ENCODE measurements around the gene SULT4A1. TPM values are rescaled to one million over a fixed set of nuclear protein-coding genes. Genes with fewer than 3 reads are reported as not detected.

SULT4A1 gene
- total RNA-seq, 1 experiment from 2014 or later, result 12.6 TPM

DNA sequence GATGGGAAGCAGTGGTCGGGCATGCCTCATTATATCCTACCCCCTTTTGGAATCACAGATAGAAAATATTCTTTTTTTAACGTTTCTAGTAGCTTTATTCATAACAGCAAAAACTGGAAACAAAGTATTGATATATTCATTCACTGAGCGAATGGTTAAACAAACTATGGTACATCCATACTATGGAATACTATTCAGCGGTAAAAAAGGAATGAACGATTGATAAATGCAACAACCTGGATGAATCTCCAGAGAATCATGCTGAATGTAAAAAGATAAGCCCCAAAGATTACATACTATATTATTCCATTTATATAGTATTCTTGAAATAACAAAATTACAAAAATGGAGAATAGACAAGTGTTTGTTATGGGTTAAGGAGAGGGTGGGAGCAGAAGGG, 7.5 kb upstream of the SULT4A1 start:
- ATAC-seq (no peak), DNase-seq (ENCODE audit: low spot score) (no peak)
- H3K4me1 Mint-ChIP-seq, result peaks cover 18% of the 10 kb centered on the region
- ChIA-PET POLR2A (no interaction called here), CTCF (interaction anchor here (3.2 kb wide), 1 partner anchor 14 kb away, joined by 97 read pairs; no protein-coding TSS in a partner anchor)
- peaks cover 34% of the 10 kb centered on the region for H3K36me3 Mint-ChIP-seq
- H3K27me3 Mint-ChIP-seq (ENCODE audit: low read depth), result peaks cover under 1% of the 10 kb centered on the region
- peaks cover 49% of the 10 kb centered on the region for H3K9me3 Mint-ChIP-seq
- TF ChIP-seq, protein P1, sequence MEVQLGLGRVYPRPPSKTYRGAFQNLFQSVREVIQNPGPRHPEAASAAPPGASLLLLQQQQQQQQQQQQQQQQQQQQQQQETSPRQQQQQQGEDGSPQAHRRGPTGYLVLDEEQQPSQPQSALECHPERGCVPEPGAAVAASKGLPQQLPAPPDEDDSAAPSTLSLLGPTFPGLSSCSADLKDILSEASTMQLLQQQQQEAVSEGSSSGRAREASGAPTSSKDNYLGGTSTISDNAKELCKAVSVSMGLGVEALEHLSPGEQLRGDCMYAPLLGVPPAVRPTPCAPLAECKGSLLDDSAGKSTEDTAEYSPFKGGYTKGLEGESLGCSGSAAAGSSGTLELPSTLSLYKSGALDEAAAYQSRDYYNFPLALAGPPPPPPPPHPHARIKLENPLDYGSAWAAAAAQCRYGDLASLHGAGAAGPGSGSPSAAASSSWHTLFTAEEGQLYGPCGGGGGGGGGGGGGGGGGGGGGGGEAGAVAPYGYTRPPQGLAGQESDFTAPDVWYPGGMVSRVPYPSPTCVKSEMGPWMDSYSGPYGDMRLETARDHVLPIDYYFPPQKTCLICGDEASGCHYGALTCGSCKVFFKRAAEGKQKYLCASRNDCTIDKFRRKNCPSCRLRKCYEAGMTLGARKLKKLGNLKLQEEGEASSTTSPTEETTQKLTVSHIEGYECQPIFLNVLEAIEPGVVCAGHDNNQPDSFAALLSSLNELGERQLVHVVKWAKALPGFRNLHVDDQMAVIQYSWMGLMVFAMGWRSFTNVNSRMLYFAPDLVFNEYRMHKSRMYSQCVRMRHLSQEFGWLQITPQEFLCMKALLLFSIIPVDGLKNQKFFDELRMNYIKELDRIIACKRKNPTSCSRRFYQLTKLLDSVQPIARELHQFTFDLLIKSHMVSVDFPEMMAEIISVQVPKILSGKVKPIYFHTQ (CRISPR knock-in tag; IDR thresholded peaks at IDR 0.05), result no peak
- TF ChIP-seq, protein P2, sequence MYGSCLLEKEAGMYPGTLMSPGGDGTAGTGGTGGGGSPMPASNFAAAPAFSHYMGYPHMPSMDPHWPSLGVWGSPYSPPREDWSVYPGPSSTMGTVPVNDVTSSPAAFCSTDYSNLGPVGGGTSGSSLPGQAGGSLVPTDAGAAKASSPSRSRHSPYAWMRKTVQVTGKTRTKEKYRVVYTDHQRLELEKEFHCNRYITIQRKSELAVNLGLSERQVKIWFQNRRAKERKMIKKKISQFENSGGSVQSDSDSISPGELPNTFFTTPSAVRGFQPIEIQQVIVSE (CRISPR knock-in tag; IDR thresholded peaks at IDR 0.05; ENCODE audit: borderline replicate concordance), result no peak
- TF ChIP-seq, protein P3, sequence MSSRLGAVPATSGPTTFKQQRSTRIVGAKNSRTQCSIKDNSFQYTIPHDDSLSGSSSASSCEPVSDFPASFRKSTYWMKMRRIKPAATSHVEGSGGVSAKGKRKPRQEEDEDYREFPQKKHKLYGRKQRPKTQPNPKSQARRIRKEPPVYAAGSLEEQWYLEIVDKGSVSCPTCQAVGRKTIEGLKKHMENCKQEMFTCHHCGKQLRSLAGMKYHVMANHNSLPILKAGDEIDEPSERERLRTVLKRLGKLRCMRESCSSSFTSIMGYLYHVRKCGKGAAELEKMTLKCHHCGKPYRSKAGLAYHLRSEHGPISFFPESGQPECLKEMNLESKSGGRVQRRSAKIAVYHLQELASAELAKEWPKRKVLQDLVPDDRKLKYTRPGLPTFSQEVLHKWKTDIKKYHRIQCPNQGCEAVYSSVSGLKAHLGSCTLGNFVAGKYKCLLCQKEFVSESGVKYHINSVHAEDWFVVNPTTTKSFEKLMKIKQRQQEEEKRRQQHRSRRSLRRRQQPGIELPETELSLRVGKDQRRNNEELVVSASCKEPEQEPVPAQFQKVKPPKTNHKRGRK (CRISPR knock-in tag; IDR thresholded peaks at IDR 0.05; ENCODE audit: borderline replicate concordance), result no peak
- TF ChIP-seq, protein P4, sequence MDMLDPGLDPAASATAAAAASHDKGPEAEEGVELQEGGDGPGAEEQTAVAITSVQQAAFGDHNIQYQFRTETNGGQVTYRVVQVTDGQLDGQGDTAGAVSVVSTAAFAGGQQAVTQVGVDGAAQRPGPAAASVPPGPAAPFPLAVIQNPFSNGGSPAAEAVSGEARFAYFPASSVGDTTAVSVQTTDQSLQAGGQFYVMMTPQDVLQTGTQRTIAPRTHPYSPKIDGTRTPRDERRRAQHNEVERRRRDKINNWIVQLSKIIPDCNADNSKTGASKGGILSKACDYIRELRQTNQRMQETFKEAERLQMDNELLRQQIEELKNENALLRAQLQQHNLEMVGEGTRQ (CRISPR knock-in tag; IDR thresholded peaks at IDR 0.05), result no peak
- no peak for TF ChIP-seq NR1H2 (CRISPR knock-in tag; IDR thresholded peaks at IDR 0.05)
- TF ChIP-seq MYBL2 (CRISPR knock-in tag; IDR thresholded peaks at IDR 0.05), result no peak
- no peak for TF ChIP-seq FOXP1 (CRISPR knock-in tag; IDR thresholded peaks at IDR 0.05; ENCODE audit: borderline replicate concordance)
- no peak for TF ChIP-seq SOX15 (CRISPR knock-in tag; IDR thresholded peaks at IDR 0.05)
- no peak for TF ChIP-seq ZNF423 (CRISPR knock-in tag; IDR thresholded peaks at IDR 0.05)
- TF ChIP-seq, protein P5, sequence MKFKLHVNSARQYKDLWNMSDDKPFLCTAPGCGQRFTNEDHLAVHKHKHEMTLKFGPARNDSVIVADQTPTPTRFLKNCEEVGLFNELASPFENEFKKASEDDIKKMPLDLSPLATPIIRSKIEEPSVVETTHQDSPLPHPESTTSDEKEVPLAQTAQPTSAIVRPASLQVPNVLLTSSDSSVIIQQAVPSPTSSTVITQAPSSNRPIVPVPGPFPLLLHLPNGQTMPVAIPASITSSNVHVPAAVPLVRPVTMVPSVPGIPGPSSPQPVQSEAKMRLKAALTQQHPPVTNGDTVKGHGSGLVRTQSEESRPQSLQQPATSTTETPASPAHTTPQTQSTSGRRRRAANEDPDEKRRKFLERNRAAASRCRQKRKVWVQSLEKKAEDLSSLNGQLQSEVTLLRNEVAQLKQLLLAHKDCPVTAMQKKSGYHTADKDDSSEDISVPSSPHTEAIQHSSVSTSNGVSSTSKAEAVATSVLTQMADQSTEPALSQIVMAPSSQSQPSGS (CRISPR knock-in tag; IDR thresholded peaks at IDR 0.05; ENCODE audit: borderline replicate concordance, low read depth), result no peak
- TF ChIP-seq, protein P6, sequence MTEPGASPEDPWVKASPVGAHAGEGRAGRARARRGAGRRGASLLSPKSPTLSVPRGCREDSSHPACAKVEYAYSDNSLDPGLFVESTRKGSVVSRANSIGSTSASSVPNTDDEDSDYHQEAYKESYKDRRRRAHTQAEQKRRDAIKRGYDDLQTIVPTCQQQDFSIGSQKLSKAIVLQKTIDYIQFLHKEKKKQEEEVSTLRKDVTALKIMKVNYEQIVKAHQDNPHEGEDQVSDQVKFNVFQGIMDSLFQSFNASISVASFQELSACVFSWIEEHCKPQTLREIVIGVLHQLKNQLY (CRISPR knock-in tag; IDR thresholded peaks at IDR 0.05), result no peak
- TF ChIP-seq, protein P7, sequence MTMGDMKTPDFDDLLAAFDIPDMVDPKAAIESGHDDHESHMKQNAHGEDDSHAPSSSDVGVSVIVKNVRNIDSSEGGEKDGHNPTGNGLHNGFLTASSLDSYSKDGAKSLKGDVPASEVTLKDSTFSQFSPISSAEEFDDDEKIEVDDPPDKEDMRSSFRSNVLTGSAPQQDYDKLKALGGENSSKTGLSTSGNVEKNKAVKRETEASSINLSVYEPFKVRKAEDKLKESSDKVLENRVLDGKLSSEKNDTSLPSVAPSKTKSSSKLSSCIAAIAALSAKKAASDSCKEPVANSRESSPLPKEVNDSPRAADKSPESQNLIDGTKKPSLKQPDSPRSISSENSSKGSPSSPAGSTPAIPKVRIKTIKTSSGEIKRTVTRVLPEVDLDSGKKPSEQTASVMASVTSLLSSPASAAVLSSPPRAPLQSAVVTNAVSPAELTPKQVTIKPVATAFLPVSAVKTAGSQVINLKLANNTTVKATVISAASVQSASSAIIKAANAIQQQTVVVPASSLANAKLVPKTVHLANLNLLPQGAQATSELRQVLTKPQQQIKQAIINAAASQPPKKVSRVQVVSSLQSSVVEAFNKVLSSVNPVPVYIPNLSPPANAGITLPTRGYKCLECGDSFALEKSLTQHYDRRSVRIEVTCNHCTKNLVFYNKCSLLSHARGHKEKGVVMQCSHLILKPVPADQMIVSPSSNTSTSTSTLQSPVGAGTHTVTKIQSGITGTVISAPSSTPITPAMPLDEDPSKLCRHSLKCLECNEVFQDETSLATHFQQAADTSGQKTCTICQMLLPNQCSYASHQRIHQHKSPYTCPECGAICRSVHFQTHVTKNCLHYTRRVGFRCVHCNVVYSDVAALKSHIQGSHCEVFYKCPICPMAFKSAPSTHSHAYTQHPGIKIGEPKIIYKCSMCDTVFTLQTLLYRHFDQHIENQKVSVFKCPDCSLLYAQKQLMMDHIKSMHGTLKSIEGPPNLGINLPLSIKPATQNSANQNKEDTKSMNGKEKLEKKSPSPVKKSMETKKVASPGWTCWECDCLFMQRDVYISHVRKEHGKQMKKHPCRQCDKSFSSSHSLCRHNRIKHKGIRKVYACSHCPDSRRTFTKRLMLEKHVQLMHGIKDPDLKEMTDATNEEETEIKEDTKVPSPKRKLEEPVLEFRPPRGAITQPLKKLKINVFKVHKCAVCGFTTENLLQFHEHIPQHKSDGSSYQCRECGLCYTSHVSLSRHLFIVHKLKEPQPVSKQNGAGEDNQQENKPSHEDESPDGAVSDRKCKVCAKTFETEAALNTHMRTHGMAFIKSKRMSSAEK (CRISPR knock-in tag; IDR thresholded peaks at IDR 0.05; ENCODE audit: borderline replicate concordance), result no peak
- no peak for TF ChIP-seq OVOL2 (CRISPR knock-in tag; IDR thresholded peaks at IDR 0.05; ENCODE audit: borderline replicate concordance)
- no peak for TF ChIP-seq TEAD4 (CRISPR knock-in tag; IDR thresholded peaks at IDR 0.05)
- TF ChIP-seq, protein P8, sequence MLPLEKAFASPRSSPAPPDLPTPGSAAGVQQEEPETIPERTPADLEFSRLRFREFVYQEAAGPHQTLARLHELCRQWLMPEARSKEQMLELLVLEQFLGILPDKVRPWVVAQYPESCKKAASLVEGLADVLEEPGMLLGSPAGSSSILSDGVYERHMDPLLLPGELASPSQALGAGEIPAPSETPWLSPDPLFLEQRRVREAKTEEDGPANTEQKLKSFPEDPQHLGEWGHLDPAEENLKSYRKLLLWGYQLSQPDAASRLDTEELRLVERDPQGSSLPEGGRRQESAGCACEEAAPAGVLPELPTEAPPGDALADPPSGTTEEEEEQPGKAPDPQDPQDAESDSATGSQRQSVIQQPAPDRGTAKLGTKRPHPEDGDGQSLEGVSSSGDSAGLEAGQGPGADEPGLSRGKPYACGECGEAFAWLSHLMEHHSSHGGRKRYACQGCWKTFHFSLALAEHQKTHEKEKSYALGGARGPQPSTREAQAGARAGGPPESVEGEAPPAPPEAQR (CRISPR knock-in tag; IDR thresholded peaks at IDR 0.05), result no peak
- TF ChIP-seq, protein P9, sequence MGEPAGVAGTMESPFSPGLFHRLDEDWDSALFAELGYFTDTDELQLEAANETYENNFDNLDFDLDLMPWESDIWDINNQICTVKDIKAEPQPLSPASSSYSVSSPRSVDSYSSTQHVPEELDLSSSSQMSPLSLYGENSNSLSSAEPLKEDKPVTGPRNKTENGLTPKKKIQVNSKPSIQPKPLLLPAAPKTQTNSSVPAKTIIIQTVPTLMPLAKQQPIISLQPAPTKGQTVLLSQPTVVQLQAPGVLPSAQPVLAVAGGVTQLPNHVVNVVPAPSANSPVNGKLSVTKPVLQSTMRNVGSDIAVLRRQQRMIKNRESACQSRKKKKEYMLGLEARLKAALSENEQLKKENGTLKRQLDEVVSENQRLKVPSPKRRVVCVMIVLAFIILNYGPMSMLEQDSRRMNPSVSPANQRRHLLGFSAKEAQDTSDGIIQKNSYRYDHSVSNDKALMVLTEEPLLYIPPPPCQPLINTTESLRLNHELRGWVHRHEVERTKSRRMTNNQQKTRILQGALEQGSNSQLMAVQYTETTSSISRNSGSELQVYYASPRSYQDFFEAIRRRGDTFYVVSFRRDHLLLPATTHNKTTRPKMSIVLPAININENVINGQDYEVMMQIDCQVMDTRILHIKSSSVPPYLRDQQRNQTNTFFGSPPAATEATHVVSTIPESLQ (CRISPR knock-in tag; IDR thresholded peaks at IDR 0.05), result no peak
- no peak for TF ChIP-seq CBFB (CRISPR knock-in tag; IDR thresholded peaks at IDR 0.05; ENCODE audit: low read depth)
- TF ChIP-seq, protein P10, sequence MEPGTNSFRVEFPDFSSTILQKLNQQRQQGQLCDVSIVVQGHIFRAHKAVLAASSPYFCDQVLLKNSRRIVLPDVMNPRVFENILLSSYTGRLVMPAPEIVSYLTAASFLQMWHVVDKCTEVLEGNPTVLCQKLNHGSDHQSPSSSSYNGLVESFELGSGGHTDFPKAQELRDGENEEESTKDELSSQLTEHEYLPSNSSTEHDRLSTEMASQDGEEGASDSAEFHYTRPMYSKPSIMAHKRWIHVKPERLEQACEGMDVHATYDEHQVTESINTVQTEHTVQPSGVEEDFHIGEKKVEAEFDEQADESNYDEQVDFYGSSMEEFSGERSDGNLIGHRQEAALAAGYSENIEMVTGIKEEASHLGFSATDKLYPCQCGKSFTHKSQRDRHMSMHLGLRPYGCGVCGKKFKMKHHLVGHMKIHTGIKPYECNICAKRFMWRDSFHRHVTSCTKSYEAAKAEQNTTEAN (CRISPR knock-in tag; IDR thresholded peaks at IDR 0.05), result no peak
- no peak for TF ChIP-seq SMAD3 (CRISPR knock-in tag; IDR thresholded peaks at IDR 0.05; ENCODE audit: borderline replicate concordance)
- TF ChIP-seq RELA (CRISPR knock-in tag; IDR thresholded peaks at IDR 0.05; ENCODE audit: borderline replicate concordance), result no peak
- H3K4me3 Mint-ChIP-seq, result no peak overlapping the region
- H3K27ac Mint-ChIP-seq, result no peak overlapping the region

Measured in WTC11 (cell line).